H9 (cell line): ENCODE data around the gene TBC1D22A. TPM values are rescaled to one million over a fixed set of nuclear protein-coding genes. Genes with fewer than 3 reads are reported as not detected.

Source experiments
- DNase-seq: peaks from one replicate; pipeline ENCODE4 v3.0.0-alpha.2; 2017
- H2AFZ ChIP-seq: one replicate; pipeline ENCODE4 v1.6.1; 2013; ENCODE audit warnings: mild to moderate bottlenecking, low read length, control low read depth, moderate library complexity
- H2AK5ac ChIP-seq: 2 replicates; pipeline ENCODE4 v1.6.1; 2013; ENCODE audit warnings: low read length, control low read depth, mixed read lengths; ENCODE audit not compliant: insufficient read length
- H2BK120ac ChIP-seq: one replicate; pipeline ENCODE4 v1.6.1; 2013; ENCODE audit warnings: low read depth, mild to moderate bottlenecking, low read length, control low read depth, inconsistent platforms; ENCODE audit not compliant: poor library complexity, severe bottlenecking
- H2BK12ac ChIP-seq: 2 replicates; pipeline ENCODE4 v1.6.1; 2013; ENCODE audit warnings: low read length, control low read depth, mixed read lengths, low read depth; ENCODE audit not compliant: insufficient read length
- H2BK15ac ChIP-seq: 2 replicates; pipeline ENCODE4 v1.6.1; 2013; ENCODE audit warnings: low read depth, low read length, control low read depth
- H2BK20ac ChIP-seq: one replicate; pipeline ENCODE4 v1.6.1; 2013; ENCODE audit warnings: low read depth, mild to moderate bottlenecking, low read length, control low read depth, inconsistent platforms; ENCODE audit not compliant: poor library complexity, severe bottlenecking
- H2BK5ac ChIP-seq: 2 replicates; pipeline ENCODE4 v1.6.1; 2013; ENCODE audit warnings: low read length, control low read depth, mixed read lengths; ENCODE audit not compliant: insufficient read length
- H3K14ac ChIP-seq: 2 replicates; pipeline ENCODE4 v1.6.1; 2013; ENCODE audit warnings: low read length, control low read depth; ENCODE audit not compliant: insufficient read depth
- H3K18ac ChIP-seq: 2 replicates; pipeline ENCODE4 v1.6.1; 2013; ENCODE audit warnings: low read depth, mild to moderate bottlenecking, mixed read lengths, low read length, control low read depth; ENCODE audit not compliant: insufficient read length
- H3K23ac ChIP-seq: 2 replicates; pipeline ENCODE4 v1.6.1; 2013; ENCODE audit warnings: low read length, control low read depth, mixed read lengths, low read depth; ENCODE audit not compliant: insufficient read length
- H3K23me2 ChIP-seq: 2 replicates; pipeline ENCODE4 v1.6.1; 2013; ENCODE audit warnings: low read depth, mild to moderate bottlenecking, mixed read lengths, low read length, control low read depth; ENCODE audit not compliant: insufficient read length, poor library complexity, severe bottlenecking
- H3K27ac ChIP-seq: 2 replicates; pipeline ENCODE4 v1.5.1; 2013; ENCODE audit warnings: low read length, control low read depth, mixed read lengths, low read depth; ENCODE audit not compliant: insufficient read length
- H3K27me3 ChIP-seq: 2 replicates; pipeline ENCODE4 v1.6.1; 2013; ENCODE audit warnings: low read length, control low read depth, inconsistent platforms; ENCODE audit not compliant: insufficient read depth
- H3K4ac ChIP-seq: 2 replicates; pipeline ENCODE4 v1.6.1; 2013; ENCODE audit warnings: low read depth, mild to moderate bottlenecking, control low read depth, inconsistent platforms, low read length, moderate library complexity
- H3K4me1 ChIP-seq: 2 replicates; pipeline ENCODE4 v1.6.1; 2013; ENCODE audit warnings: low read length, control low read depth, inconsistent platforms; ENCODE audit not compliant: insufficient read depth
- H3K4me2 ChIP-seq: 2 replicates; pipeline ENCODE4 v1.6.1; 2013; ENCODE audit warnings: low read length, control low read depth, mixed read lengths; ENCODE audit not compliant: insufficient read length, insufficient read depth
- H3K56ac ChIP-seq: 2 replicates; pipeline ENCODE4 v1.6.1; 2013; ENCODE audit warnings: low read depth, mild to moderate bottlenecking, mixed read lengths, low read length, control low read depth; ENCODE audit not compliant: insufficient read length
- H3K79me1 ChIP-seq: 2 replicates; pipeline ENCODE4 v1.6.1; 2013; ENCODE audit warnings: low read depth, mild to moderate bottlenecking, moderate library complexity, low read length, control low read depth, inconsistent platforms; ENCODE audit not compliant: insufficient read depth, poor library complexity, severe bottlenecking
- H3K79me2 ChIP-seq: 2 replicates; pipeline ENCODE4 v1.6.1; 2013; ENCODE audit warnings: low read length, control low read depth, inconsistent platforms; ENCODE audit not compliant: insufficient read depth
- H3K9ac ChIP-seq: 2 replicates; pipeline ENCODE4 v1.6.1; 2013; ENCODE audit warnings: low read length, control low read depth, mixed read lengths; ENCODE audit not compliant: insufficient read length; ENCODE audit errors: extremely low read depth
- H3K9me3 ChIP-seq: one replicate; pipeline ENCODE4 v1.6.1; 2013; ENCODE audit warnings: low read depth, low read length, inconsistent platforms; ENCODE audit not compliant: control insufficient read depth
- H3T11ph ChIP-seq: one replicate; pipeline ENCODE4 v1.6.1; 2013; ENCODE audit warnings: mild to moderate bottlenecking, low read length, control low read depth, inconsistent platforms
- H4K20me1 ChIP-seq: one replicate; pipeline ENCODE4 v1.6.1; 2013; ENCODE audit not compliant: control insufficient read depth, insufficient read length, insufficient read depth
- H4K5ac ChIP-seq: 2 replicates; pipeline ENCODE4 v1.6.1; 2013; ENCODE audit warnings: low read depth, mild to moderate bottlenecking, mixed read lengths, low read length, control low read depth; ENCODE audit not compliant: insufficient read length
- H4K8ac ChIP-seq: replicated peaks from 2 replicates; pipeline ENCODE4 v1.6.1; 2013; ENCODE audit warnings: low read length, control low read depth, mixed read lengths, low read depth; ENCODE audit not compliant: insufficient read length
- H4K91ac ChIP-seq: 2 replicates; pipeline ENCODE4 v1.6.1; 2013; ENCODE audit warnings: low read depth, mild to moderate bottlenecking, moderate library complexity, mixed read lengths, low read length, control low read depth; ENCODE audit not compliant: insufficient read length
- H3K27ac Mint-ChIP-seq, 3 experiments: 2 replicates in 2 of 3; 3 replicates in 1 of 3; pipeline ENCODE4 v1.8.0; 2020 to 2021; ENCODE audit warnings: mixed read lengths in 3 of 3, mild to moderate bottlenecking in 1 of 3, moderate library complexity in 1 of 3
- H3K27me3 Mint-ChIP-seq: 2 replicates; pipeline ENCODE4 v1.8.0; 2021; ENCODE audit warnings: low read depth, mild to moderate bottlenecking, moderate library complexity, mixed read lengths
- H3K36me3 Mint-ChIP-seq, 3 experiments: 2 replicates in 2 of 3; 3 replicates in 1 of 3; pipeline ENCODE4 v1.8.0; 2020 to 2021; ENCODE audit warnings: low read depth in 3 of 3, mixed read lengths in 3 of 3; ENCODE audit not compliant: insufficient read depth in 1 of 3
- H3K4me1 Mint-ChIP-seq, 2 experiments: 2 replicates each; pipeline ENCODE4 v1.8.0; 2020; ENCODE audit warnings: mixed read lengths in 2 of 2
- H3K4me3 Mint-ChIP-seq, 2 experiments: 2 replicates in 1 of 2; 3 replicates in 1 of 2; pipeline ENCODE4 v1.8.0; 2020 to 2021; ENCODE audit warnings: mild to moderate bottlenecking in 2 of 2, mixed read lengths in 2 of 2, moderate library complexity in 1 of 2
- H3K9me3 Mint-ChIP-seq, 2 experiments: 2 replicates in 1 of 2; 3 replicates in 1 of 2; pipeline ENCODE4 v1.8.0; 2020; ENCODE audit warnings: mild to moderate bottlenecking in 2 of 2, mixed read lengths in 2 of 2, moderate library complexity in 1 of 2
- CTCF ChIP-seq: fragments of 200-600 bp; sonication (generic); conservative IDR thresholded peaks from 3 replicates; pipeline ENCODE4 v1.8.0; 2021; ENCODE audit warnings: antibody characterized with exemption, mild to moderate bottlenecking
- WGBS: extraction: QIAGEN DNeasy Blood & Tissue Kit; methylation state at CpG from one replicate; pipeline ENCODE4 v1.1.7; 2013; ENCODE audit warnings: missing lambda C conversion rate, low lambda C conversion rate, mixed read lengths; ENCODE audit not compliant: insufficient read length; ENCODE audit errors: extremely low coverage; 5-methylcytosine and 5-hydroxymethylcytosine counted together
- total RNA-seq: library from RNA; stranded (reverse); gene quantifications from 2 replicates; pipeline ENCODE4 v1.2.1, GENCODE V29; 2021

The TBC1D22A gene
- total RNA-seq, 1 experiment from 2014 or later, result 20.8 TPM

GRCh38 chr22:47076758-47077157, 314.3 kb downstream of the TBC1D22A start:
- H4K8ac ChIP-seq, result no peak overlapping the region
- no peak overlapping the region for H3K23ac ChIP-seq
- no peaks in the 10 kb centered on the region for H3K27me3 ChIP-seq
- TF ChIP-seq CTCF, result no peak
- H3T11ph ChIP-seq, result no peak overlapping the region
- H2BK15ac ChIP-seq, result no peak overlapping the region
- Mint-ChIP-seq H3K9me3 (peaks cover 20 to 29% of the 10 kb centered on the region in 2 experiments; a peak in 4 of 5 replicates), H3K4me1 (no peaks in the 10 kb centered on the region), H3K36me3 (peaks cover 17 to 23% (median 20%) of the 10 kb centered on the region in 3 experiments), H3K27me3 (no peaks in the 10 kb centered on the region), H3K4me3 (no peak overlapping the region), H3K27ac (no peak overlapping the region)
- H3K14ac ChIP-seq, result no peak overlapping the region
- no peak overlapping the region for H3K18ac ChIP-seq
- WGBS, result no CpG with 5 or more reads among the region's 2 CpGs
- no peak overlapping the region for H2BK12ac ChIP-seq
- H2BK120ac ChIP-seq, result no peak overlapping the region
- H3K79me2 ChIP-seq, result no peaks in the 10 kb centered on the region
- H4K5ac ChIP-seq, result no peak overlapping the region
- no peaks in the 10 kb centered on the region for H3K4me1 ChIP-seq
- H3K79me1 ChIP-seq, result no peaks in the 10 kb centered on the region
- H3K4ac ChIP-seq, result no peak overlapping the region
- H4K20me1 ChIP-seq, result no peaks in the 10 kb centered on the region
- no peak overlapping the region for H4K91ac ChIP-seq
- no peaks in the 10 kb centered on the region for H3K9me3 ChIP-seq
- H3K9ac ChIP-seq, result no peak overlapping the region
- no peak overlapping the region for H2AFZ ChIP-seq
- no peak overlapping the region for H2AK5ac ChIP-seq
- H3K56ac ChIP-seq, result no peak overlapping the region
- no peaks in the 10 kb centered on the region for H3K23me2 ChIP-seq
- H3K27ac ChIP-seq, result no peak overlapping the region
- no peak overlapping the region for H3K4me2 ChIP-seq
- H2BK5ac ChIP-seq, result no peak overlapping the region
- no peak for DNase-seq
- no peak overlapping the region for H2BK20ac ChIP-seq
